HEK293 (cell line): ENCODE results near the gene NFE2L2.

Source experiments
- CTCF ChIA-PET: fragments of 350-600 bp; formaldehyde crosslinking; extraction: SDS; loops from one replicate; lab custom pipeline; 2021; ENCODE audit warnings: antibody characterized with exemption; lab: Yijun Ruan, JAX
- POLR2A ChIA-PET: fragments of 300-600 bp; formaldehyde crosslinking; extraction: SDS; loops from one replicate; lab custom pipeline; 2020; ENCODE audit warnings: antibody characterized with exemption, inconsistent platforms; lab: Yijun Ruan, JAX
- H3K27ac ChIP-seq: fragments of 200-500 bp; sonication (Bioruptor generic); 2 replicates; pipeline ENCODE4 v1.5.1; 2014; ENCODE audit warnings: low read depth, low read length, control low read depth, inconsistent platforms; ENCODE audit errors: extremely low read depth
- H3K36me3 ChIP-seq, 2 experiments: fragments of 200-500 bp in 1 of 2; sonication (Bioruptor generic) in 1 of 2; 1 replicate in 1 of 2; 2 replicates in 1 of 2; pipeline ENCODE4 v1.5.1; 2014 to 2017; ENCODE audit warnings: inconsistent platforms in 2 of 2, low read length in 2 of 2; ENCODE audit not compliant: control insufficient read depth in 2 of 2, insufficient read depth in 1 of 2
- H3K4me1 ChIP-seq: fragments of 200-500 bp; sonication (Bioruptor generic); 2 replicates; pipeline ENCODE4 v1.5.1; 2014; ENCODE audit warnings: mild to moderate bottlenecking, low read length, inconsistent platforms; ENCODE audit not compliant: control insufficient read depth, insufficient read depth
- H3K4me3 ChIP-seq: 2 replicates; pipeline ENCODE4 v1.5.1; 2011; ENCODE audit warnings: low read depth, mild to moderate bottlenecking, control low read depth, low read length, moderate library complexity
- H3K9me3 ChIP-seq: fragments of 200-500 bp; sonication (Bioruptor generic); 2 replicates; pipeline ENCODE4 v1.5.1; 2014; ENCODE audit warnings: low read depth, low read length, inconsistent platforms; ENCODE audit not compliant: control insufficient read depth, insufficient read depth
- SCRT1 ChIP-seq: fragments of 450-650 bp; formaldehyde crosslinking; IDR thresholded peaks from 2 replicates; pipeline ENCODE4 v1.5.1; 2016; ENCODE audit warnings: missing biosample characterization, missing genetic modification characterization, borderline replicate concordance
- SCRT2 ChIP-seq: fragments of 450-650 bp; formaldehyde crosslinking; IDR thresholded peaks from 2 replicates; pipeline ENCODE4 v1.5.1; 2016; ENCODE audit warnings: missing biosample characterization, missing genetic modification characterization
- WT1 ChIP-seq: fragments of 450-650 bp; formaldehyde crosslinking; IDR thresholded peaks from 2 replicates; pipeline ENCODE4 v1.5.1; 2016; ENCODE audit warnings: missing biosample characterization, missing genetic modification characterization
- ZNF121 ChIP-seq: fragments of 450-650 bp; formaldehyde crosslinking; IDR thresholded peaks from 2 replicates; pipeline ENCODE4 v1.5.1; 2016; ENCODE audit warnings: missing biosample characterization, missing genetic modification characterization
- ZNF157 ChIP-seq: fragments of 450-650 bp; formaldehyde crosslinking; IDR thresholded peaks from 2 replicates; pipeline ENCODE4 v1.5.1; 2016; ENCODE audit warnings: missing biosample characterization, missing genetic modification characterization
- ZNF169 ChIP-seq: fragments of 450-650 bp; formaldehyde crosslinking; IDR thresholded peaks from 2 replicates; pipeline ENCODE4 v1.5.1; 2016; ENCODE audit warnings: missing biosample characterization, missing genetic modification characterization
- ZNF19 ChIP-seq: fragments of 450-650 bp; formaldehyde crosslinking; IDR thresholded peaks from 2 replicates; pipeline ENCODE4; 2016; ENCODE audit warnings: missing biosample characterization, missing genetic modification characterization, low read depth
- ZNF324 ChIP-seq: fragments of 450-650 bp; formaldehyde crosslinking; IDR thresholded peaks from 2 replicates; pipeline ENCODE4 v1.5.1; 2016; ENCODE audit warnings: missing biosample characterization, missing genetic modification characterization
- ZNF354C ChIP-seq: fragments of 450-650 bp; formaldehyde crosslinking; IDR thresholded peaks from 2 replicates; pipeline ENCODE4 v1.5.1; 2016; ENCODE audit warnings: missing biosample characterization, missing genetic modification characterization, low read depth, borderline replicate concordance
- ZNF366 ChIP-seq: fragments of 450-650 bp; formaldehyde crosslinking; conservative IDR thresholded peaks from 2 replicates; pipeline ENCODE4 v1.5.1; 2016; ENCODE audit warnings: missing biosample characterization, missing genetic modification characterization
- ZNF561 ChIP-seq: fragments of 450-650 bp; IDR thresholded peaks from 2 replicates; pipeline ENCODE4 v1.5.1; 2018; ENCODE audit warnings: missing biosample characterization, missing genetic modification characterization, borderline replicate concordance
- ZNF660 ChIP-seq: fragments of 450-650 bp; IDR thresholded peaks from 2 replicates; pipeline ENCODE4 v1.5.1; 2018; ENCODE audit warnings: missing biosample characterization, mild to moderate bottlenecking, missing genetic modification characterization
- ZNF701 ChIP-seq: fragments of 450-650 bp; formaldehyde crosslinking; IDR thresholded peaks from 2 replicates; pipeline ENCODE4 v1.5.1; 2016; ENCODE audit warnings: missing biosample characterization, missing genetic modification characterization
- ZSCAN23 ChIP-seq: fragments of 450-650 bp; formaldehyde crosslinking; IDR thresholded peaks from 2 replicates; pipeline ENCODE4 v1.5.1; 2016; ENCODE audit warnings: missing biosample characterization, missing genetic modification characterization

Gene NFE2L2

GRCh38 chr2:177289824-177290628 lies 25.5 kb upstream of the NFE2L2 start:
- ChIA-PET CTCF (interaction anchor here (1.1 to 1.4 kb wide), 2 partner anchors 26 to 126 kb away, joined by 4 to 6 read pairs; no protein-coding TSS in a partner anchor), POLR2A (no interaction called here)
- H3K9me3 ChIP-seq, result no peaks in the 10 kb centered on the region
- H3K4me1 ChIP-seq, result no peaks in the 10 kb centered on the region
- H3K27ac ChIP-seq, result no peak overlapping the region
- no peak for TF ChIP-seq ZSCAN23 (tag by site-specific recombination)
- TF ChIP-seq ZNF121 (tag by site-specific recombination), result 0 out of 2 replicates have a peak, but pooled peaks have one; percentile 30
- H3K4me3 ChIP-seq, result no peak overlapping the region
- no peaks in the 10 kb centered on the region for H3K36me3 ChIP-seq

- H3K9me3 ChIP-seq, result no peaks in the 10 kb centered on the region
- ChIA-PET POLR2A (no interaction called here), CTCF (no interaction called here)
- no peaks in the 10 kb centered on the region for H3K36me3 ChIP-seq
- no peak overlapping the region for H3K4me3 ChIP-seq
- H3K27ac ChIP-seq, result no peak overlapping the region
- no peaks in the 10 kb centered on the region for H3K4me1 ChIP-seq
- TF ChIP-seq SCRT2 (tag by site-specific recombination), result no peak
- TF ChIP-seq ZNF366 (tag by site-specific recombination), result no peak
- no peak for TF ChIP-seq ZNF354C (tag by site-specific recombination)
Measured at GRCh38 chr2:177287814-177288213, 23.3 kb upstream of the NFE2L2 start.

- no peaks in the 10 kb centered on the region for H3K36me3 ChIP-seq
- CTCF ChIA-PET, result interaction anchor here (0.6 to 2.0 kb wide), 8 partner anchors 8 to 1953 kb away, joined by 3 to 10 read pairs (median 4); no protein-coding TSS in a partner anchor
- no peak for TF ChIP-seq ZNF19 (tag by site-specific recombination)
- TF ChIP-seq SCRT2 (tag by site-specific recombination), result peak; percentile 64
- peak; percentile 53; the same call in 1 of the 2 replicates for TF ChIP-seq SCRT1 (tag by site-specific recombination)
- TF ChIP-seq, all 188 proteins: peak for 2
- Histone ChIP-seq H3K4me3 (no peak overlapping the region), H3K27ac (no peak overlapping the region), H3K4me1 (no peaks in the 10 kb centered on the region), H3K9me3 (no peaks in the 10 kb centered on the region)
- POLR2A ChIA-PET, result no interaction called here
Measured at GRCh38 chr2:177285892-177286715, 21.6 kb upstream of the NFE2L2 start.

- H3K4me3 ChIP-seq, result no peak overlapping the region
- ChIA-PET CTCF (interaction anchor here (2.0 kb wide), 1 partner anchor 120 kb away, joined by 10 read pairs; no protein-coding TSS in a partner anchor), POLR2A (no interaction called here)
- no peaks in the 10 kb centered on the region for H3K9me3 ChIP-seq
- TF ChIP-seq ZNF660 (no peak), WT1 (tag by site-specific recombination) (no peak), ZNF701 (no peak), ZNF561 (tag by site-specific recombination) (no peak), ZNF169 (tag by site-specific recombination) (no peak)
- no peaks in the 10 kb centered on the region for H3K4me1 ChIP-seq
- no peaks in the 10 kb centered on the region for H3K36me3 ChIP-seq
- no peak overlapping the region for H3K27ac ChIP-seq
Measured at GRCh38 chr2:177284531-177284930, 20.0 kb upstream of the NFE2L2 start.

GRCh38 chr2:177283906-177284305 lies 19.4 kb upstream of the NFE2L2 start:
- no peaks in the 10 kb centered on the region for H3K36me3 ChIP-seq
- no peaks in the 10 kb centered on the region for H3K4me1 ChIP-seq
- ChIA-PET CTCF (interaction anchor here (1.0 to 2.3 kb wide), 3 partner anchors 12 to 135 kb away, joined by 4 to 10 read pairs (median 5); no protein-coding TSS in a partner anchor), POLR2A (no interaction called here)
- TF ChIP-seq ZNF324 (tag by site-specific recombination) (no peak), ZNF157 (tag by site-specific recombination) (no peak)
- no peaks in the 10 kb centered on the region for H3K9me3 ChIP-seq
- H3K27ac ChIP-seq, result no peak overlapping the region
- no peak overlapping the region for H3K4me3 ChIP-seq
